KMS-11 (cell line): ENCODE data around the gene CIP2A.
A peak's percentile ranks its signal among the peaks of the same experiment; 100 is the strongest.

Experiments
- H2AFZ ChIP-seq: fragments of 200-600 bp; sonication (generic); 2 replicates; pipeline ENCODE4 v1.6.1; 2016; ENCODE audit warnings: antibody characterized with exemption, mixed run types, low read depth
- H3K27ac ChIP-seq: fragments of 200-600 bp; sonication (generic); 2 replicates; pipeline ENCODE4 v1.6.1; 2016; ENCODE audit warnings: mild to moderate bottlenecking, mixed run types
- H3K27me3 ChIP-seq: fragments of 200-600 bp; sonication (generic); 2 replicates; pipeline ENCODE4 v1.6.1; 2017; ENCODE audit warnings: mild to moderate bottlenecking, low read depth, mixed run types, moderate library complexity; ENCODE audit not compliant: insufficient read depth
- H3K36me3 ChIP-seq: fragments of 200-600 bp; sonication (generic); 2 replicates; pipeline ENCODE4 v1.6.1; 2017; ENCODE audit warnings: mild to moderate bottlenecking, mixed run types; ENCODE audit not compliant: insufficient read depth
- H3K4me1 ChIP-seq: fragments of 200-600 bp; sonication (generic); 2 replicates; pipeline ENCODE4 v1.6.1; 2016; ENCODE audit warnings: mild to moderate bottlenecking, low read depth, mixed run types; ENCODE audit not compliant: poor library complexity, severe bottlenecking
- H3K4me2 ChIP-seq: fragments of 200-600 bp; sonication (generic); 2 replicates; pipeline ENCODE4 v1.7.0; 2016; ENCODE audit warnings: mild to moderate bottlenecking, mixed run types
- H3K4me3 ChIP-seq: fragments of 200-600 bp; sonication (generic); IDR thresholded peaks from 2 replicates; pipeline ENCODE4 v1.6.1; 2017; ENCODE audit warnings: low read depth, low read length, mixed read lengths; ENCODE audit not compliant: insufficient read depth
- H3K79me2 ChIP-seq: fragments of 200-600 bp; sonication (generic); 2 replicates; pipeline ENCODE4 v1.6.1; 2016; ENCODE audit warnings: low read depth, mixed run types; ENCODE audit not compliant: insufficient read depth
- H3K9ac ChIP-seq: fragments of 200-600 bp; sonication (generic); 2 replicates; pipeline ENCODE4 v1.6.1; 2016; ENCODE audit warnings: mild to moderate bottlenecking, mixed run types
- H4K20me1 ChIP-seq: fragments of 200-600 bp; sonication (generic); 2 replicates; pipeline ENCODE4 v1.6.1; 2016; ENCODE audit warnings: mild to moderate bottlenecking, mixed run types; ENCODE audit not compliant: insufficient read depth
- TF ChIP-seq, protein P1 (sequence below): fragments of 200-600 bp; sonication (generic); conservative IDR thresholded peaks from 2 replicates; pipeline ENCODE4 v1.6.1; 2017; ENCODE audit warnings: low read depth, mild to moderate bottlenecking, antibody characterized with exemption, low read length, moderate library complexity, mixed read lengths

CIP2A gene

DNA sequence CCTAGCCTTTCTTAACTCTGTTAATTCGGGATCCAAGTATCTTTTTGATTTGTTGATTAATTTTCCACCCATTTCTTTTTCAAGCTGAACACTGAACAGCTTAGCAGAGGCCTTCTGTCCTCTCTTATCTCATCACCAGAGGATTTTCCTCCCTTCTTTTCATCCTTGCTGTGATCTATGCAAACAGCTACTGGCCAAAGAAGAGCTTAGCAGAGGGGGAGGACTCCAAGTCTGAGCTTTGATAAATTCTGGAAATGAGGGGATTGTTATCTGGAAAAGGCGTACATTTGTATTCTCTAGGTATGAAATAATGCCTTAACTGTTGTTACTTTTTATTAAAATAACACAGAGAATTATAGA, 13.7 kb upstream of the CIP2A start:
- Histone ChIP-seq H3K27ac (no peak overlapping the region), H3K79me2 (no peaks in the 10 kb centered on the region), H3K4me3 (no peak overlapping the region), H3K4me2 (no peak overlapping the region), H3K9ac (no peak overlapping the region), H4K20me1 (no peaks in the 10 kb centered on the region), H2AFZ (no peak overlapping the region), H3K36me3 (no peaks in the 10 kb centered on the region), H3K27me3 (no peaks in the 10 kb centered on the region), H3K4me1 (peaks cover 17% of the 10 kb centered on the region)
- TF ChIP-seq, protein P1, sequence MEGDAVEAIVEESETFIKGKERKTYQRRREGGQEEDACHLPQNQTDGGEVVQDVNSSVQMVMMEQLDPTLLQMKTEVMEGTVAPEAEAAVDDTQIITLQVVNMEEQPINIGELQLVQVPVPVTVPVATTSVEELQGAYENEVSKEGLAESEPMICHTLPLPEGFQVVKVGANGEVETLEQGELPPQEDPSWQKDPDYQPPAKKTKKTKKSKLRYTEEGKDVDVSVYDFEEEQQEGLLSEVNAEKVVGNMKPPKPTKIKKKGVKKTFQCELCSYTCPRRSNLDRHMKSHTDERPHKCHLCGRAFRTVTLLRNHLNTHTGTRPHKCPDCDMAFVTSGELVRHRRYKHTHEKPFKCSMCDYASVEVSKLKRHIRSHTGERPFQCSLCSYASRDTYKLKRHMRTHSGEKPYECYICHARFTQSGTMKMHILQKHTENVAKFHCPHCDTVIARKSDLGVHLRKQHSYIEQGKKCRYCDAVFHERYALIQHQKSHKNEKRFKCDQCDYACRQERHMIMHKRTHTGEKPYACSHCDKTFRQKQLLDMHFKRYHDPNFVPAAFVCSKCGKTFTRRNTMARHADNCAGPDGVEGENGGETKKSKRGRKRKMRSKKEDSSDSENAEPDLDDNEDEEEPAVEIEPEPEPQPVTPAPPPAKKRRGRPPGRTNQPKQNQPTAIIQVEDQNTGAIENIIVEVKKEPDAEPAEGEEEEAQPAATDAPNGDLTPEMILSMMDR, result no peak

GRCh38 chr3:108602249-108602934, 13.2 kb upstream of the CIP2A start:
- H3K4me2 ChIP-seq, result no peak overlapping the region
- no peak overlapping the region for H3K4me3 ChIP-seq
- H2AFZ ChIP-seq, result no peak overlapping the region
- H3K4me1 ChIP-seq, result peaks cover 17% of the 10 kb centered on the region
- TF ChIP-seq, protein P1, result no peak
- no peak overlapping the region for H3K9ac ChIP-seq
- H3K36me3 ChIP-seq, result no peaks in the 10 kb centered on the region
- H4K20me1 ChIP-seq, result no peaks in the 10 kb centered on the region
- no peaks in the 10 kb centered on the region for H3K79me2 ChIP-seq
- H3K27me3 ChIP-seq, result no peaks in the 10 kb centered on the region
- H3K27ac ChIP-seq, result no peak overlapping the region

DNA sequence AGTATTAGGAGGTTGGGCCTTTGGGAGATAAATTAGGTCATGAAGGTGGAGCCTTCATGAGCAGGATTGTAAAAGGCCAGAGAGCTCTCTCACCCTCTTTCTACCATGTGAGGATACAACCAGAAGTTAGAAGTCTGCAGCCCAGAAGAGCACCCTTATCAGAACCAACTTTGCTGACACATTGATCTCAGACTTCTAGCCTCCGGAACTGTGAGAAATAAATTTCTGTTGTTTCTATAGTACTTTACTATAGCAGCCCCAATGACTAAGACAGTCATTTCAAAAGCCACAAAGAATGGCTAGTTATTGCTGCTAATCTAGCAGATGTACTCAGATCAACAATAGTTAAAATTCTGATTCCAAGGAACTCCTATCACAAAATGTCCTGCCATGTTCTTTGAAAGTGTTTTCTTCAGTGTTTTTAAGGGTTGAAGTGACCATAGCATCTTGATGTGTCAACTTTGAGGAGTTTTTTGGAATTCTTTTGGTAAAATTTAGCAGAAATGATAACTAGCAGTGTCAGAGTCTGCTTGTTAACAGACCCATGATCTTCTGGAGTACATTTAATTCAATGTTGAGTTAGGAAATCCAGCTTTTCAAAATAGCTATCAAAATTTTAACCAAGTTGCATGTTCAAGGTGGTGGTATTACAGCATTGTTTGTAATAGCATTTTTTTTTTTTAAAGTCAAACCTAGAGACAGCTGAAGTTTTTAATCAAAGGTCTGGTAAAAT, 10.6 kb upstream of the CIP2A start:
- no peaks in the 10 kb centered on the region for H3K27me3 ChIP-seq
- H3K36me3 ChIP-seq, result no peaks in the 10 kb centered on the region
- H3K79me2 ChIP-seq, result no peaks in the 10 kb centered on the region
- peak overlapping the region; percentile 10; the same call in 1 of the 2 replicates for H3K9ac ChIP-seq
- peak overlapping the region; percentile 61 for H3K27ac ChIP-seq
- H4K20me1 ChIP-seq, result no peaks in the 10 kb centered on the region
- peaks cover 17% of the 10 kb centered on the region for H3K4me1 ChIP-seq
- peak overlapping the region; percentile 29; the same call in 1 of the 2 replicates for H2AFZ ChIP-seq
- TF ChIP-seq, protein P1, result no peak
- peak overlapping the region; percentile 47 for H3K4me2 ChIP-seq
- H3K4me3 ChIP-seq, result no peak overlapping the region

- Histone ChIP-seq H3K36me3 (no peaks in the 10 kb centered on the region), H3K4me3 (no peak overlapping the region), H2AFZ (no peak overlapping the region), H3K27ac (no peak overlapping the region), H4K20me1 (no peaks in the 10 kb centered on the region), H3K27me3 (no peaks in the 10 kb centered on the region), H3K9ac (no peak overlapping the region), H3K4me2 (no peak overlapping the region), H3K4me1 (peaks cover 17% of the 10 kb centered on the region), H3K79me2 (no peaks in the 10 kb centered on the region)
- TF ChIP-seq, protein P1, result no peak
Measured at GRCh38 chr3:108598375-108598774, 9.1 kb upstream of the CIP2A start.
